GM23338 (cell line): Measurements from ENCODE around the gene ZBTB18. TPM values are rescaled to one million over a fixed set of nuclear protein-coding genes. Genes with fewer than 3 reads are reported as not detected.

Source experiments
- CTCF ChIP-seq, 2 experiments: fragments of 200-600 bp in 1 of 2; sonication (generic) in 1 of 2; conservative IDR thresholded peaks; 2 replicates each; pipeline versions ENCODE4 v1.5.1 to v1.6.1; 2016 to 2017; ENCODE audit warnings: antibody characterized with exemption in 2 of 2, low read depth in 2 of 2, mild to moderate bottlenecking in 2 of 2, moderate library complexity in 1 of 2
- EZH2 ChIP-seq: fragments of 200-600 bp; sonication (generic); IDR thresholded peaks from one replicate; pipeline ENCODE4 v1.8.0; 2017; ENCODE audit warnings: antibody characterized with exemption, mild to moderate bottlenecking, low read depth; ENCODE audit not compliant: unreplicated experiment
- POLR2AphosphoS5 ChIP-seq: IDR thresholded peaks from 2 replicates; pipeline ENCODE4 v1.6.1; 2016; ENCODE audit warnings: antibody characterized with exemption, low read depth
- REST ChIP-seq: IDR thresholded peaks from one replicate; pipeline ENCODE4 v1.6.1; 2018; ENCODE audit warnings: antibody characterized with exemption; ENCODE audit not compliant: unreplicated experiment
- ZNF331 ChIP-seq: fragments of 250-450 bp; sonication (Bioruptor Pico); IDR thresholded peaks from 2 replicates; pipeline ENCODE4 v1.5.0; 2020; ENCODE audit warnings: low read depth, mild to moderate bottlenecking, moderate library complexity
- ZNF462 ChIP-seq: fragments of 250-450 bp; sonication (Bioruptor Pico); IDR thresholded peaks from 2 replicates; pipeline ENCODE4 v1.5.0; 2020; ENCODE audit warnings: mild to moderate bottlenecking, moderate library complexity
- polyA plus RNA-seq: library from polyadenylated mRNA; unstranded; fragments of >200 nt; fragmentation: Nextera tagmentation; extraction: Ambion mirVana; gene quantifications from 2 replicates; pipeline ENCODE4 v1.2.1, GENCODE V29; 2016
- total RNA-seq: library from RNA; depleted of rRNA; stranded (reverse); fragments of >200 nt; shearing (Covaris generic); gene quantifications from 2 replicates; pipeline ENCODE4 v1.2.3, GENCODE V29; 2014

Gene ZBTB18
- total and polyA plus RNA-seq, 2 experiments from 2014 or later, result 5.5 to 12.2 TPM

- TF ChIP-seq ZNF462 (CRISPR knock-in tag) (no peak), REST (no peak), ZNF331 (CRISPR knock-in tag) (no peak), EZH2 (no peak), POLR2AphosphoS5 (no peak), CTCF (conservative IDR thresholded peaks at IDR 0.05; ENCODE audit: low read depth in 2 of 2) (no peak)
Observed at GRCh38 chr1:244080343-244080929, 29.4 kb downstream of the ZBTB18 start (continued).
